SK-N-SH treated with all-trans-retinoic acid at 6 μM for 48 hours (cell line): Measurements from ENCODE around the gene ADNP.

Experiments
- ARNTL ChIP-seq: fragments of 450-650 bp; formaldehyde crosslinking; IDR thresholded peaks from 2 replicates; pipeline ENCODE4 v1.5.0; 2020; ENCODE audit warnings: low read depth, mild to moderate bottlenecking, moderate library complexity, borderline replicate concordance
- ISL1 ChIP-seq: fragments of 250-450 bp; sonication (Bioruptor Pico); IDR thresholded peaks from 2 replicates; pipeline ENCODE4 v2.1.2; 2022; ENCODE audit warnings: mild to moderate bottlenecking, moderate library complexity
- PATZ1 ChIP-seq: fragments of 250-450 bp; sonication (Bioruptor Pico); IDR thresholded peaks from 2 replicates; pipeline ENCODE4 v1.8.0; 2020; ENCODE audit warnings: mild to moderate bottlenecking, moderate library complexity, borderline replicate concordance
- ZFP30 ChIP-seq: fragments of 450-650 bp; formaldehyde crosslinking; IDR thresholded peaks from 2 replicates; pipeline ENCODE4 v1.5.0; 2022; ENCODE audit warnings: mild to moderate bottlenecking, moderate library complexity
- ZNF70 ChIP-seq: fragments of 450-650 bp; formaldehyde crosslinking; IDR thresholded peaks from 2 replicates; pipeline ENCODE4 v1.5.0; 2020; ENCODE audit warnings: mild to moderate bottlenecking, moderate library complexity
- TF ChIP-seq, protein P1 (sequence below): fragments of 250-450 bp; sonication (Bioruptor Pico); IDR thresholded peaks from 2 replicates; pipeline ENCODE4 v1.5.1; 2020; ENCODE audit warnings: low read depth, mild to moderate bottlenecking, moderate library complexity
- TF ChIP-seq, protein P2 (sequence below): fragments of 250-450 bp; sonication (Bioruptor Pico); IDR thresholded peaks from 2 replicates; pipeline ENCODE4 v1.8.0; 2021; ENCODE audit warnings: low read depth, mild to moderate bottlenecking, moderate library complexity, borderline replicate concordance

- TF ChIP-seq ARNTL (CRISPR knock-in tag) (no peak), ZFP30 (no peak), PATZ1 (CRISPR knock-in tag) (no peak), ZNF70 (CRISPR knock-in tag) (no peak), ISL1 (CRISPR knock-in tag) (no peak)
- TF ChIP-seq, protein P1, sequence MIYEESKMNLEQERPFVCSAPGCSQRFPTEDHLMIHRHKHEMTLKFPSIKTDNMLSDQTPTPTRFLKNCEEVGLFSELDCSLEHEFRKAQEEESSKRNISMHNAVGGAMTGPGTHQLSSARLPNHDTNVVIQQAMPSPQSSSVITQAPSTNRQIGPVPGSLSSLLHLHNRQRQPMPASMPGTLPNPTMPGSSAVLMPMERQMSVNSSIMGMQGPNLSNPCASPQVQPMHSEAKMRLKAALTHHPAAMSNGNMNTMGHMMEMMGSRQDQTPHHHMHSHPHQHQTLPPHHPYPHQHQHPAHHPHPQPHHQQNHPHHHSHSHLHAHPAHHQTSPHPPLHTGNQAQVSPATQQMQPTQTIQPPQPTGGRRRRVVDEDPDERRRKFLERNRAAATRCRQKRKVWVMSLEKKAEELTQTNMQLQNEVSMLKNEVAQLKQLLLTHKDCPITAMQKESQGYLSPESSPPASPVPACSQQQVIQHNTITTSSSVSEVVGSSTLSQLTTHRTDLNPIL = no peak
- TF ChIP-seq, protein P2, sequence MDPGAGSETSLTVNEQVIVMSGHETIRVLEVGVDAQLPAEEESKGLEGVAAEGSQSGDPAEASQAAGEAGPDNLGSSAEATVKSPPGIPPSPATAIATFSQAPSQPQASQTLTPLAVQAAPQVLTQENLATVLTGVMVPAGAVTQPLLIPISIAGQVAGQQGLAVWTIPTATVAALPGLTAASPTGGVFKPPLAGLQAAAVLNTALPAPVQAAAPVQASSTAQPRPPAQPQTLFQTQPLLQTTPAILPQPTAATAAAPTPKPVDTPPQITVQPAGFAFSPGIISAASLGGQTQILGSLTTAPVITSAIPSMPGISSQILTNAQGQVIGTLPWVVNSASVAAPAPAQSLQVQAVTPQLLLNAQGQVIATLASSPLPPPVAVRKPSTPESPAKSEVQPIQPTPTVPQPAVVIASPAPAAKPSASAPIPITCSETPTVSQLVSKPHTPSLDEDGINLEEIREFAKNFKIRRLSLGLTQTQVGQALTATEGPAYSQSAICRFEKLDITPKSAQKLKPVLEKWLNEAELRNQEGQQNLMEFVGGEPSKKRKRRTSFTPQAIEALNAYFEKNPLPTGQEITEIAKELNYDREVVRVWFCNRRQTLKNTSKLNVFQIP (CRISPR knock-in tag) = no peak
These were observed 44.6 kb upstream of the ADNP start for GRCh38 chr20:50975701-50976330.
